Activated naive CD4-positive, alpha-beta T cell treated with anti-CD3 and anti-CD28 coated beads, Interleukin-2, amount 50 U/mL, for 24 hours (primary cell): ENCODE data around the gene RAPGEF6.
A peak's percentile ranks its signal among the peaks of the same experiment; 100 is the strongest.

Experiments
- H3K27ac Mint-ChIP-seq: one replicate; pipeline ENCODE4 v1.8.0; 2021; ENCODE audit warnings: mild to moderate bottlenecking, mixed read lengths
- H3K27me3 Mint-ChIP-seq: one replicate; pipeline ENCODE4 v1.8.0; 2021; ENCODE audit warnings: mixed read lengths
- H3K36me3 Mint-ChIP-seq: one replicate; pipeline ENCODE4 v1.8.0; 2021; ENCODE audit warnings: mixed read lengths
- H3K4me1 Mint-ChIP-seq: one replicate; pipeline ENCODE4 v1.8.0; 2021; ENCODE audit warnings: mixed read lengths
- H3K4me3 Mint-ChIP-seq: one replicate; pipeline ENCODE4 v1.8.0; 2021; ENCODE audit warnings: mild to moderate bottlenecking, mixed read lengths
- H3K9me3 Mint-ChIP-seq: one replicate; pipeline ENCODE4 v1.8.0; 2021; ENCODE audit warnings: mixed read lengths

Gene RAPGEF6

GRCh38 chr5:131378721-131379541 is 256.1 kb downstream of the RAPGEF6 start:
- H3K27me3 Mint-ChIP-seq = no peaks in the 10 kb centered on the region
- peaks cover 18% of the 10 kb centered on the region for H3K36me3 Mint-ChIP-seq
- H3K4me1 Mint-ChIP-seq = peaks cover 90% of the 10 kb centered on the region
- peaks cover 5% of the 10 kb centered on the region for H3K9me3 Mint-ChIP-seq
- H3K4me3 Mint-ChIP-seq = peak overlapping the region; percentile 67
- H3K27ac Mint-ChIP-seq = peak overlapping the region; percentile 100

- H3K36me3 Mint-ChIP-seq = peaks cover 25% of the 10 kb centered on the region
- no peaks in the 10 kb centered on the region for H3K27me3 Mint-ChIP-seq
- H3K9me3 Mint-ChIP-seq = peaks cover 5% of the 10 kb centered on the region
- H3K4me3 Mint-ChIP-seq = peak overlapping the region; percentile 53
- peak overlapping the region; percentile 98 for H3K27ac Mint-ChIP-seq
- H3K4me1 Mint-ChIP-seq = peaks cover 90% of the 10 kb centered on the region
Measured at GRCh38 chr5:131377785-131378325, 257.2 kb downstream of the RAPGEF6 start.

DNA sequence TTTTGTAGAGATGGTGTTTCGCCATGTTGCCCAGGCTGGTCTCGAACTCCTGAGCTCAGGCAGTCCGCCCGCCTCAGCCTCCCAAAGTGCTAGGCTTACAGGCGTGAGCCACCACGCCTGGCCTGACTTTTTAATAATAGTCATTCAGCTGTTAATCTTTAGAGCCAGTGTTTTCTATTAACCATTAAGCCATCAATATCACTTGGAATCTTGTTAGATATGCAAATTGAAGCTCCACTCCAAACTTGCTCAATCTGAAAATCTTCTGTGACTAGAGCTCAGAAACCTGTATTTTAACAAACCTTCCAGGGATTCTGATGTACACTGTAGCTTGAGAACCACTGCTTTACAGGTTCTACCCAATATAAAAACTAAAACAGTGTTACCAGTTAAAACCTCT is 257.7 kb downstream of the RAPGEF6 start:
- no peak overlapping the region for H3K4me3 Mint-ChIP-seq
- peak overlapping the region; percentile 98 for H3K27ac Mint-ChIP-seq
- H3K9me3 Mint-ChIP-seq = peaks cover 5% of the 10 kb centered on the region
- no peaks in the 10 kb centered on the region for H3K27me3 Mint-ChIP-seq
- peaks cover 25% of the 10 kb centered on the region for H3K36me3 Mint-ChIP-seq
- peaks cover 90% of the 10 kb centered on the region for H3K4me1 Mint-ChIP-seq

GRCh38 chr5:131375351-131375750 is 259.7 kb downstream of the RAPGEF6 start:
- no peaks in the 10 kb centered on the region for H3K27me3 Mint-ChIP-seq
- peaks cover 90% of the 10 kb centered on the region for H3K4me1 Mint-ChIP-seq
- peak overlapping the region; percentile 98 for H3K27ac Mint-ChIP-seq
- peak overlapping the region; percentile 31 for H3K4me3 Mint-ChIP-seq
- H3K9me3 Mint-ChIP-seq = no peaks in the 10 kb centered on the region
- H3K36me3 Mint-ChIP-seq = peaks cover 23% of the 10 kb centered on the region
